OCI-LY3 (cell line): ENCODE data around the gene ZBTB45.

Experiments
- H2AFZ ChIP-seq: fragments of 200-600, 300-600 bp; shearing (Covaris generic); 2 replicates; pipeline ENCODE4 v1.6.0; 2014; ENCODE audit warnings: antibody characterized with exemption, low read depth, low read length
- H3K27ac ChIP-seq: fragments of 200-600, 300-600 bp; sonication (generic); 2 replicates; pipeline ENCODE4 v1.5.1; 2014; ENCODE audit warnings: mild to moderate bottlenecking, low read length, moderate library complexity, mixed read lengths
- H3K27me3 ChIP-seq: fragments of 200-600, 300-600 bp; sonication (generic); 2 replicates; pipeline ENCODE4 v1.6.1; 2014; ENCODE audit warnings: low read depth, low read length, mixed read lengths
- H3K36me3 ChIP-seq: fragments of 200-600, 300-600 bp; sonication (generic); replicated peaks from 2 replicates; pipeline ENCODE3; 2014; ENCODE audit warnings: low read depth, low read length, mixed read lengths
- H3K4me1 ChIP-seq: fragments of 300-600, 200-600 bp; sonication (generic); 2 replicates; pipeline ENCODE4 v1.6.1; 2014; ENCODE audit warnings: low read length, mixed read lengths
- H3K4me2 ChIP-seq: fragments of 200-600, 300-600 bp; sonication (generic); 2 replicates; pipeline ENCODE4 v1.6.1; 2014; ENCODE audit warnings: low read length, mixed read lengths
- H3K4me3 ChIP-seq: fragments of 300-600, 200-600 bp; sonication (generic); 2 replicates; pipeline ENCODE4 v1.5.1; 2014; ENCODE audit warnings: antibody characterized with exemption, mild to moderate bottlenecking, low read length, moderate library complexity
- H3K79me2 ChIP-seq: fragments of 300-600, 200-600 bp; shearing (Covaris generic); 2 replicates; pipeline ENCODE4 v1.6.1; 2014; ENCODE audit warnings: mild to moderate bottlenecking, low read length, mixed read lengths
- H3K9ac ChIP-seq: fragments of 300-600, 200-600 bp; shearing (Covaris generic); 2 replicates; pipeline ENCODE4 v1.6.0; 2014; ENCODE audit warnings: mild to moderate bottlenecking, low read length, moderate library complexity
- H3K9me3 ChIP-seq: fragments of 200-600, 300-600 bp; shearing (Covaris generic); 2 replicates; pipeline ENCODE4 v1.6.1; 2014; ENCODE audit warnings: low read length, mixed read lengths; ENCODE audit not compliant: insufficient read depth
- H4K20me1 ChIP-seq: fragments of 200-600, 300-600 bp; sonication (generic); 2 replicates; pipeline ENCODE4 v1.6.1; 2016; ENCODE audit warnings: low read length, mixed read lengths; ENCODE audit not compliant: insufficient read depth
- EZH2phosphoT487 ChIP-seq: fragments of 200-600 bp; shearing (Covaris generic); IDR thresholded peaks from 2 replicates; pipeline ENCODE4 v1.6.1; 2018; ENCODE audit warnings: antibody characterized with exemption, mixed run types, low read depth
- TF ChIP-seq, protein P1 (sequence below): fragments of 200-600, 300-600 bp; sonication (generic); IDR thresholded peaks from 2 replicates; pipeline ENCODE4 v1.5.1; 2014; ENCODE audit warnings: antibody characterized with exemption, low read length, low read depth

ZBTB45 gene

DNA sequence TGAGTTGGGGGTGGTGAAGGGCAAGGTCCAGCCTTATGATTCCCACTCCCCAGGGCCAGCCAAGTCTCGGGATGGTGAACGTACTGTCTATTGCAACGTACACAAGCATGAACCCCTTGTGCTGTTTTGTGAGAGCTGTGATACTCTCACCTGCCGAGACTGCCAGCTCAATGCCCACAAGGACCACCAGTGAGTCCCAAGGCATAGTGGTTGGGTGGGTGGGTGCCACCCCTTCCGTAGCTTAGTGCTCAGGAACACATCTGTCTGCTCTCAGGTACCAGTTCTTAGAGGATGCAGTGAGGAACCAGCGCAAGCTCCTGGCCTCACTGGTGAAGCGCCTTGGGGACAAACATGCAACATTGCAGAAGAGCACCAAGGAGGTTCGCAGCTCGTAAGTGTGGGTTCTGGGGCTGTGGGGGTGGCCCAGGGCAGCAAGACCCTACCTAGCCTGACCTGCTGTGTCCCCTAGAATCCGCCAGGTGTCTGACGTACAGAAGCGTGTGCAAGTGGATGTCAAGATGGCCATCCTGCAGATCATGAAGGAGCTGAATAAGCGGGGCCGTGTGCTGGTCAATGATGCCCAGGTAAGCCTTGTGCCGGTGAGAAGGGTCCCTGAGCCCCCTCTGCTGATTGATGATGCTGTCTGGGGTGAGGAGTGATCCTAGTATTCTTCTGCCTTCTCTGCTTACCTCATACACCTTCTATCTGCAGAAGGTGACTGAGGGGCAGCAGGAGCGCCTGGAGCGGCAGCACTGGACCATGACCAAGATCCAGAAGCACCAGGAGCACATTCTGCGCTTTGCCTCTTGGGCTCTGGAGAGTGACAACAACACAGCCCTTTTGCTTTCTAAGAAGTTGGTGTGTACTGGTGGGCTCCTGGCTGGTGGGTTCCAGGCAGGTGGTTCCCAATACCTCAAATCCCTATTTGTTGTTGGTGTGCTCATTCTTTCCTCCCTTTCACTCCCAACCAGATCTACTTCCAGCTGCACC is 28.0 kb upstream of the ZBTB45 start:
- Histone ChIP-seq H3K9me3 (no peaks in the 10 kb centered on the region), H4K20me1 (peaks cover 59% of the 10 kb centered on the region), H3K27ac (no peak overlapping the region), H3K79me2 (peaks cover 71% of the 10 kb centered on the region), H3K4me2 (no peak overlapping the region), H2AFZ (no peak overlapping the region), H3K36me3 (peaks cover 78% of the 10 kb centered on the region), H3K27me3 (peaks cover 2% of the 10 kb centered on the region), H3K9ac (no peak overlapping the region), H3K4me3 (no peak overlapping the region), H3K4me1 (peaks cover 15% of the 10 kb centered on the region)
- no peak for TF ChIP-seq EZH2phosphoT487
- TF ChIP-seq, protein P1, sequence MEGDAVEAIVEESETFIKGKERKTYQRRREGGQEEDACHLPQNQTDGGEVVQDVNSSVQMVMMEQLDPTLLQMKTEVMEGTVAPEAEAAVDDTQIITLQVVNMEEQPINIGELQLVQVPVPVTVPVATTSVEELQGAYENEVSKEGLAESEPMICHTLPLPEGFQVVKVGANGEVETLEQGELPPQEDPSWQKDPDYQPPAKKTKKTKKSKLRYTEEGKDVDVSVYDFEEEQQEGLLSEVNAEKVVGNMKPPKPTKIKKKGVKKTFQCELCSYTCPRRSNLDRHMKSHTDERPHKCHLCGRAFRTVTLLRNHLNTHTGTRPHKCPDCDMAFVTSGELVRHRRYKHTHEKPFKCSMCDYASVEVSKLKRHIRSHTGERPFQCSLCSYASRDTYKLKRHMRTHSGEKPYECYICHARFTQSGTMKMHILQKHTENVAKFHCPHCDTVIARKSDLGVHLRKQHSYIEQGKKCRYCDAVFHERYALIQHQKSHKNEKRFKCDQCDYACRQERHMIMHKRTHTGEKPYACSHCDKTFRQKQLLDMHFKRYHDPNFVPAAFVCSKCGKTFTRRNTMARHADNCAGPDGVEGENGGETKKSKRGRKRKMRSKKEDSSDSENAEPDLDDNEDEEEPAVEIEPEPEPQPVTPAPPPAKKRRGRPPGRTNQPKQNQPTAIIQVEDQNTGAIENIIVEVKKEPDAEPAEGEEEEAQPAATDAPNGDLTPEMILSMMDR, result no peak

DNA sequence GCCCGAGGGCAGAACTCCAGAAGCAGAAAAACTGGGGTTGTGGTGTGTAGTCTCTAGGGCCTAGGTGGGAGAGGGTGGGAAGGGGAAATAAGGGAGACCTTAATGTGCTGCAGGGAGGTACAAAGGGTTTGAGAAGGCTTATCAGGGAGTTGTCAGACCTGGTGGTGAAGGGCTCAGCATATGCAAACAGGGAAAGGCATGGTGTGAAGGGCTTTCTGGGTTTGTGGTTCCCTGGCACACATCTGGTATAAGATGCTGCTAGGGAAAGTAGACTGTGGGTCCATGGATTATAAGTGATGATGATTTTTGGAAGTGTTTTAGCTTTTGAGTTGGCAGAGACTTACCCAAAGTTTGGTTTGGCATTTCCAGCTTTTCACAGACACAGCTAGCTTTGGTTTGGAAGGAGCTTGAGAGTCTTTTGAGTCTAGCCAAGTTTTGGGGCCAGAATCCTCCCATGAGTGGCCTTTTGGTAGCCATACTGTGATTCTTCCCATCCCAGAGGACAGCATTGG is 26.5 kb upstream of the ZBTB45 start:
- Histone ChIP-seq H3K79me2 (peaks cover 68% of the 10 kb centered on the region), H3K9me3 (no peaks in the 10 kb centered on the region), H3K4me1 (peaks cover 15% of the 10 kb centered on the region), H3K27ac (peak overlapping the region; percentile 61), H3K27me3 (peaks cover 4% of the 10 kb centered on the region), H3K36me3 (peaks cover 62% of the 10 kb centered on the region), H3K4me3 (peak overlapping the region; percentile 91), H3K9ac (peak overlapping the region; percentile 92), H4K20me1 (peaks cover 54% of the 10 kb centered on the region), H2AFZ (no peak overlapping the region), H3K4me2 (peak overlapping the region; percentile 100)
- TF ChIP-seq, protein P1, result no peak
- TF ChIP-seq EZH2phosphoT487, result no peak

- H3K27me3 ChIP-seq, result peaks cover 5% of the 10 kb centered on the region
- no peak for TF ChIP-seq EZH2phosphoT487
- TF ChIP-seq, protein P1, result no peak
- H3K4me3 ChIP-seq, result peak overlapping the region; percentile 91
- H3K36me3 ChIP-seq, result peaks cover 56% of the 10 kb centered on the region
- H3K4me2 ChIP-seq, result peak overlapping the region; percentile 100
- H3K27ac ChIP-seq, result peak overlapping the region; percentile 61
- H4K20me1 ChIP-seq, result peaks cover 47% of the 10 kb centered on the region
- H3K79me2 ChIP-seq, result peaks cover 62% of the 10 kb centered on the region
- H3K9me3 ChIP-seq, result no peaks in the 10 kb centered on the region
- H2AFZ ChIP-seq, result no peak overlapping the region
- H3K4me1 ChIP-seq, result peaks cover 15% of the 10 kb centered on the region
- H3K9ac ChIP-seq, result peak overlapping the region; percentile 92
These were observed 25.8 kb upstream of the ZBTB45 start for GRCh38 chr19:58545286-58546018.
